Measurements from ENCODE around the gene PIK3R2. TPM values are rescaled to one million over a fixed set of nuclear protein-coding genes. Genes with fewer than 3 reads are reported as not detected.

The PIK3R2 gene
- total and polyA plus RNA-seq, 2 of the 4 experiments (the other 2 are of a cell fraction): 12.2 to 25.1 TPM

GRCh38 chr19:18130523-18131242 is 22.3 kb upstream of the PIK3R2 start:
- H3K27me3 ChIP-seq (ENCODE audit: control insufficient read depth, insufficient read depth, low read length): no peaks in the 10 kb centered on the region
- WGBS, 2 experiments (ENCODE audit: extremely low coverage in 2 of 2, insufficient read length in 1 of 2): 96% methylated on average over 12 of the region's 21 CpGs; no CpG with 5 or more reads in 1 of the 2 experiments
- no TSS peak for BruUV-seq (replicated peaks)

More at GRCh38 chr19:18130523-18131242, 22.3 kb upstream of the PIK3R2 start:
- ATAC-seq (ENCODE audit: low read depth): no peak
- H3K27ac ChIP-seq (ENCODE audit: insufficient read depth, low read length): no peak overlapping the region
- no peak overlapping the region for H3K4me3 ChIP-seq (ENCODE audit: insufficient read depth, low read depth, low read length)
- in situ Hi-C loops (cut with MboI; ENCODE audit: low sequenced_read_pairs): no loop called here
- no peak overlapping the region for H2AK9ac ChIP-seq (replicated peaks; ENCODE audit: low read depth, low read length, poor library complexity)
- CTCF ChIA-PET: interaction anchor here (0.6 kb wide), 1 partner anchor 20 kb away, joined by 3 read pairs; no protein-coding TSS in a partner anchor
- no peak overlapping the region for H3K4ac ChIP-seq (ENCODE audit: low read depth, low read length)
- POLR2A ChIA-PET (ENCODE audit: unreplicated experiment): no interaction called here
- H2AK5ac ChIP-seq (ENCODE audit: low read depth, low read length): no peak overlapping the region
- no peak overlapping the region for H3K9ac ChIP-seq (ENCODE audit: low read depth, low read length)
- intact Hi-C loops (cut with micrococcal nuclease): no loop called here
- no peak overlapping the region for H3K4me2 ChIP-seq (ENCODE audit: low read depth, low read length)
- no peaks in the 10 kb centered on the region; the same call in 1 of the 2 replicates for H3K9me1 ChIP-seq (ENCODE audit: insufficient read depth, low read length)
- no peak overlapping the region for H4K8ac ChIP-seq (ENCODE audit: low read depth in 2 of 2, low read length in 2 of 2)
- H2AFZ ChIP-seq (replicated peaks; ENCODE audit: low read length, poor library complexity): no peak overlapping the region
- no peak overlapping the region for H3K56ac ChIP-seq (ENCODE audit: extremely low read depth, insufficient read depth, low read length)
- no peak overlapping the region for H2BK15ac ChIP-seq (ENCODE audit: low read depth, low read length)
- H3K4me1 ChIP-seq (ENCODE audit: control insufficient read depth, insufficient read depth, low read length): no peaks in the 10 kb centered on the region; the same call in 1 of the 2 replicates
- dilution Hi-C loops (cut with HindIII; ENCODE audit: low sequenced_read_pairs, unreplicated experiment): no loop called here
- no peaks in the 10 kb centered on the region for H3K9me3 ChIP-seq (ENCODE audit: control insufficient read depth, insufficient read depth, low read length)
- no peak overlapping the region for H2BK5ac ChIP-seq (ENCODE audit: low read depth, low read length, poor library complexity, severe bottlenecking)
- no peak for TF ChIP-seq FOS (IDR thresholded peaks at IDR 0.05; ENCODE audit: low read depth, low read length)
- no peak for TF ChIP-seq MAZ (IDR thresholded peaks at IDR 0.05; ENCODE audit: borderline replicate concordance, low read depth, low read length)
- TF ChIP-seq BHLHE40 (IDR thresholded peaks at IDR 0.05; ENCODE audit: low read depth, low read length): no peak
- H2BK120ac ChIP-seq (ENCODE audit: low read depth, low read length): no peak overlapping the region
- peaks cover 55% of the 10 kb centered on the region for H3K36me3 ChIP-seq (ENCODE audit: control insufficient read depth, insufficient read depth, low read length)
- H3K18ac ChIP-seq (ENCODE audit: low read depth, low read length): no peak overlapping the region
- H3K23ac ChIP-seq (ENCODE audit: low read depth, low read length): no peak overlapping the region
- H4K20me1 ChIP-seq (ENCODE audit: insufficient read depth, low read length): no peaks in the 10 kb centered on the region; the same call in 1 of the 2 replicates
- H4K91ac ChIP-seq (ENCODE audit: insufficient read depth, low read depth, low read length): no peak overlapping the region
- no peak overlapping the region for H2BK20ac ChIP-seq (ENCODE audit: low read depth, low read length)
- H4K5ac ChIP-seq (ENCODE audit: low read depth, low read length): no peak overlapping the region
- no peak overlapping the region for H3K14ac ChIP-seq (replicated peaks; ENCODE audit: low read depth, low read length)
- no peak for DNase-seq
- H3K79me1 ChIP-seq (ENCODE audit: low read depth in 1 of 2, low read length in 2 of 2): no peaks in the 10 kb centered on the region
